ENCODE measurements around the gene RAB10.

DNA sequence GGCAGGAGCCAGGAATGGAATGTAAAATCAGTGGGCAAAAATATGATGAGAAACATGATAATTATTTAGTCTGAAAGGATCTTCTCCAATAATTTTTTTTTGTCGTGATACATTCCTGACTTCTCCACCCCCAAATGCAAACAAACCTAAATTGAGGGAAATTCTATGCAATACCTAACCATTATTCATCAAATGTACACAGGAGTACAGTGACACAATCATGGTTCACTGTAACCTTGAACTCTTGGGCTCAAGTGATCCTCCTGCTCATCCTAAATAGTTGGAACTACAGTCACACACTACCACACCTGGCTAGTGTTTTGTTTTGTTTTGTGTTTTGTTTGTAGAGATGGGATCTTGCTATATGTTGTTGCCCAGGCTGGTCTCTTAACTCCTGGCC is 46.5 kb downstream of the RAB10 start:
- TF ChIP-seq, protein P1, sequence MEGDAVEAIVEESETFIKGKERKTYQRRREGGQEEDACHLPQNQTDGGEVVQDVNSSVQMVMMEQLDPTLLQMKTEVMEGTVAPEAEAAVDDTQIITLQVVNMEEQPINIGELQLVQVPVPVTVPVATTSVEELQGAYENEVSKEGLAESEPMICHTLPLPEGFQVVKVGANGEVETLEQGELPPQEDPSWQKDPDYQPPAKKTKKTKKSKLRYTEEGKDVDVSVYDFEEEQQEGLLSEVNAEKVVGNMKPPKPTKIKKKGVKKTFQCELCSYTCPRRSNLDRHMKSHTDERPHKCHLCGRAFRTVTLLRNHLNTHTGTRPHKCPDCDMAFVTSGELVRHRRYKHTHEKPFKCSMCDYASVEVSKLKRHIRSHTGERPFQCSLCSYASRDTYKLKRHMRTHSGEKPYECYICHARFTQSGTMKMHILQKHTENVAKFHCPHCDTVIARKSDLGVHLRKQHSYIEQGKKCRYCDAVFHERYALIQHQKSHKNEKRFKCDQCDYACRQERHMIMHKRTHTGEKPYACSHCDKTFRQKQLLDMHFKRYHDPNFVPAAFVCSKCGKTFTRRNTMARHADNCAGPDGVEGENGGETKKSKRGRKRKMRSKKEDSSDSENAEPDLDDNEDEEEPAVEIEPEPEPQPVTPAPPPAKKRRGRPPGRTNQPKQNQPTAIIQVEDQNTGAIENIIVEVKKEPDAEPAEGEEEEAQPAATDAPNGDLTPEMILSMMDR (optimal IDR thresholded peaks at IDR 0.05 in 1 of 3, IDR thresholded peaks at IDR 0.05 in 1 of 3, conservative IDR thresholded peaks at IDR 0.05 in 1 of 3; ENCODE audit: extremely low read depth in 1 of 3, insufficient read depth in 2 of 3, low read length in 3 of 3) = no peak
- TF ChIP-seq EZH2 (IDR thresholded peaks at IDR 0.05; ENCODE audit: low read length) = no peak

Measured in keratinocyte (primary cell).